GM19468 (cell line): ENCODE results near the gene FASN.

ENCODE experiments used
- ATAC-seq: cut with Tn5 transposase; IDR thresholded peaks from one replicate; pipeline ENCODE4 v1.9.1; 2021; ENCODE audit warnings: mild to moderate bottlenecking, moderate library complexity, moderate number of reproducible peaks; ENCODE audit not compliant: unreplicated experiment; ENCODE audit errors: extremely low read depth

FASN gene

DNA sequence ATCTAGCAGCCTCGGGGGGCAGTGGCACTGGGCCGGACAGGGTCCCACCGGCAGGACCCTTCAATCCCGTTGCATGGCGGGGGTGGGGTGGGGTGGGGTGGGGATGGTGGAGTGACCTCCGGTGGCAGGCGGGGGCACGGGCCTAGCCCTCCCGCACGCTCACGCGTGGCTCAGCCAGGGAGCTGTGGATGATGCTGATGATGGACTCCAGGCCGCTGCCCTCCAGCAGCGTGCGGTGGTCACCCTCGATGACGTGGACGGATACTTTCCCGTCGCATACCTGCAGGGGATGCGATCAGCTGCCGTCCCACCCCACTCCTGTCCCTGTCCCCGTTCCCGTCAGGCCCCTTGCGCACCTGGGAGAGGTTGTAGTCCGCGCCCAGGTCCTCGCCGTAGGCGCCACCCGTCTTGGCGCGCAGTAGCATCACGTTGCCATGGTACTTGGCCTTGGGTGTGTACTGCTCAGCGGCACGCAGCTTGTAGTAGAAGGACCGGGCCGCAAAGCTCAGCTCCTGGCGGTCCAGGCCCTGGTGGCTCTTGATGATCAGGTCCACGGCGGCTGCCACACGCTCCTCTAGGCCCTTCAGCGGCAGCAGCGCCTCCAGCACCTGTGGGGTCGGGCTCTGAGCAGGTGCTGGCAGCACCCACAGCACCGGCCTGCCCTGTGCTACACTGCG lies 18.9 kb downstream of the FASN start:
- no peak for ATAC-seq

DNA sequence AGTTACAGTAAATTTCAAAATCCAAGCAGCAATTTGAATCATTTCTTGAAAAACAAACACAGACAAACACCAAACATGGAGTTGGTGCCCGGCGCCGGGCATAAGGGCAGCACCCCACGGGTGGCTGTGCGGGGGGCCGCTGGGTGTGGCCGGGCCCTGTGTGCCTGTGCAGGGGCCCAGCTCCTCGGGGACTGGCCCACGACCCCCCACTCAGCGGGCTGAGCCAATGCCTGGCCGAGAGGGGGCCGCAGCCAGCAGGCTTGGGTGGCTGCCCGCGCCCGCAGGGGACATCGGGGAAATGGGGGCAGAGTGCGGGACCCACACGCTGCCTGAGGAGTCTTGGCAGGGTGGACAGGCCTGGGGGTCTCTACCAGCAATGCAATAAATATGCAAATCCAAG lies 19.6 kb downstream of the FASN start:
- no peak for ATAC-seq

DNA sequence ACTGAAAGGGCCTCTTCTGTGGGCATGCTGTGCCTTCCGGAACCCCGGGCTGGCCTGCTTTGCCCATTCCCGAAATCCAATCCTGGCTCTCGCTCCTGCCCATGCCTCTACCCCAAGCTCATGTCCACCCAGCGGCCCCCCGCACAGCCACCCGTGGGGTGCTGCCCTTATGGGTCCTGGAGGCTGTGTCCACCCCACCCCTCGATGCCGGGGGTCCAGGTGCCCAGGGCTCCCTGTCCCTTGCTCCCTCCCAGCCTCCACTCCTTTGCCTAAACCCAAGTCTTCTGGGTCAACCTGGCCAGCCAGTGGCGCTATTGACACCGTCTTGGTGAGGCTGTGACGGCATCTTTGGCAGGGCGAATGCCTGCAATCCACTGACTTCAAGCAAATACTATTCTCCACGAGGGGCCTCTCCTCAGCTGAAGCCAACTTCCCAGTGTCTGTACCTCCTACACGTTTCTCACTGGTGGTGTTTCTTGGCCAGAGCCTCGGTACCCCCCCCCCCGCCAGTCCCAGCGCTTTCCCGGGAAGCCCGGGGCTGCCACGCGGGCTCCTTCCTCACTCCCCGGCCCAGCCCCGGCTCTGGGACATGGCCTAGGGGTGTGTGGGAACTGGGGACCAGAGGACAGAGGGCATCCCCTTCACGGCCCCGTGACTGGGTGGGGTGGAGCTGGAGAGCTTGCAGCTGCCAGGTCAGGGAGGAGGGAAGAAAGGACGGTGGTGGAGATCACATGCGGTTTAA lies 20.2 kb downstream of the FASN start:
- ATAC-seq, result no peak

DNA sequence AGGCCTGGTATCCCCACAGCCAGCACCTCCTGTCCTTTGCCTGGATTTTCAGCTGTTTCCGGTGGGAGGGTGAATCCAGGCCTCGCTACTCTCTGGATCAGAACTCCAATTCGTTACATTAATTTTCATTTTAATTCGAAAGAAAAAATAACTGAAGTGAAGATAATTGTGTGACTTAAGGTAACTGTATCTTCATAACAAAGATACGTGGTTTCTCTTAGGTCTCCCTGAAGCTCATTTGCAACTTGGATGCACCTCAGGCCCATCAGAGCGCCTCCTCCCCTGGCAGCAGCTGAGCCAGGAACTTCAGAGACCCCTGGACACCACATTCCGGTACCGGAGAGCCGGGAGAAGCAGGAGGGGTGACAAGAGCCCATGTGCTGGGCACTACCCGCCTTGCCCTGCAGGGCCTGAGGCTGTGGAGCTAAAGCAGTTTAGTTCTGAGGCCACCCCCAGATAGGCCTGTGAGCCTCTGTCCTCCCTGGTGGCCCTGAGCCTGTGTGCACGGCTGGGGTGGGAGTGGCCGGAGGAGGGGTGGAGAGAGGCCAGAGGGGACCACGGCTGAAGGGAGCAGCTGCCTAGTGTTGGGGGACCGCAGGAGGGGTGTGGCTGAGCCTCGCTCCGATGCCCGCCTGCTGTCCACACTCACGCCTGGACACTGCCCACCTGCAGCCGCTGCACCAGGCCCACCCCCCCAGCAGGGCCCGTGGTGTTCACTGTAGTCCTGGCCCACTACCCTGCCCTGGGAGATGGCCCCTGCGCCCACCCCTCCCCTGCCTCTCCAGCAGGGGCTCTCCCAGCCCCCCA lies 21.0 kb downstream of the FASN start:
- no peak for ATAC-seq

DNA sequence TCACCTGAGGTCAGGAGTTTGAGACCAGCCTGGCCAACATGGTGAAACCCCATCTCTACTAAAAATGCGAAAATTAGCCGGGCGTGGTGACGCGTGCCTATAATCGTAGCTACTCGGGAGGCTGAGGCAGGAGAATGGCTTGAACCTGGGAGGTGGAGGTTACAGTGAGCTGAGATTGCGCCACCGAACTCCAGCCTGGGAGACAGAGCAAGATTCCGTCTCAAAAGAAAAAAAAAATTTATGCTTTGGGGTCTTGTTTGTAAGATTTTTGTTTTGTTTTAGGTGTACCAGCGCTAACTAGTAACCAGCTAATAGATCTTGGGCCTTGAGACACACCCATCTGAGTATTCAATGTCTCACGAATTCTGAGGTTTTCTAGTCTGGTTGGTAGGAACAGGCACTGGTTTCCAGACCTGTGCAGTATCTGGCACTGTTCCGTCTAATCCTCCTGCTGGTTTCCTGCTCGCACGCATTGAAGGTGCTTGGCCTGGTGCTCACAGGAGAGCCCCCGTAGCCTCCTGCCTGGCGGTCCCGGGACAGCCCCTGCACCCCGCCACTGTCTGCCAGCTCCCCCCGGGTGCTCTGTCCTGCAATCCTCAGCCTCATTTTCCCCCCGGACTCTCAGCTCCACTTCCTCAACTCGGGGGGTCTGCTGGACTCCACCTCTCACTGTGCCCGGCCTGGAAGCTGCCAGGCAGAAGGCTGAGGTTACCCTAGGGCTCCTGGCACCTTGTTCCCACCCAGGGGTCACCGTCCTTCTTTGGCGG lies 21.8 kb downstream of the FASN start:
- no peak for ATAC-seq

DNA sequence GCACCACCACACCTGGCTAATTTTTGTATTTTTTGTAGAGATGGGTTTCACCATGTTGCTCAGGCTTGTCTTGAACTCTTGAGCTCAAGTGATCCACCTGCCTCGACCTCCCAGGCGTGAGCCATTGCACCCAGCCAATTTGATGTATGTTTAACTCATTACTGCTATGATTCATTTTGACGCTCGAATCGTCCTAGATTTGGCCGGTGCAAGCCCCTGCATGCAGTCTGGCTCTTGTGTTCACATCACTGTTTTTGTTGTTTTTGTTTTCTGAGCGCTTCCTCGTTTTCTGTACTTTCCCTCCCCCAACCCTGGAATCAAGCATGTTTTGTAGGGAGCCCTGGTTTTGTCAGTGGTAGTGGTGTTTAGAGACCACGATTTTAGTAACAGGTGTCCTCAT lies 24.6 kb downstream of the FASN start:
- no peak for ATAC-seq

DNA sequence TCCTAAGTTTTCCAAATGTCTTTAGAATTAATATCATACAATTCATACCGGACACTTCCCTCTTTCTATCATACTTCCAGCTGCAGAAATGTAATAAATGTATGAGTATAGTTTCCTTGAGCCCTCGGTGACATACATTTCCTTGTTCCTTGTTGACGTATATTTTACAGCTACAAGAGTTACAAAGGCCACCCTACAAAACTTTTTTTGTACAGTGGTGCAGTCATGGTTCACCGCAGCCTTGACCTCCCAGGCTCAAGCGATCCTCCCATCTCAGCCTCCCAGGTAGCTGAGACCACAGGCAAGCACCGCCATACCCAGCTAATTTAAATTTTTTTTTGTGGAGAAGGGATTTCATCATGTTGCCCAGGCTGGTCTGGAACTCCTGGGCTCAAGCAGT lies 25.2 kb downstream of the FASN start:
- no peak for ATAC-seq

DNA sequence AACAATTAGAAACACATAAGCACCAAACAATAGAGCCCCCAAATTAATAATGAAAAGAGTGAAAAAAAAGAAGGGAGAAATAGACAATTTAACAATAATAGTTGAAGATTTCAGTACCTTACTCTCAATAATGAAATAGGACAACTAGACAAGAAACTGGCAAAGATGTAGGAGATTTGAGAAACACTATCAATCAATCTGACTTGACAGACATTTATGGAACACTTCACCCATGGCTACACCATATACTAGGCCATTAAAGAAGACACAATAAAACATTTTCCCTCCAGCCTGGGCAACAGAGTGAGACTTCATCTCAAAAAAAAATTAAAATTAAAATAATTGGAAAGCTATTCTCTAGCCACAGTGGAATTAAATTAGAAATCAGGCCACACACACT lies 27.4 kb downstream of the FASN start:
- ATAC-seq, result no peak

DNA sequence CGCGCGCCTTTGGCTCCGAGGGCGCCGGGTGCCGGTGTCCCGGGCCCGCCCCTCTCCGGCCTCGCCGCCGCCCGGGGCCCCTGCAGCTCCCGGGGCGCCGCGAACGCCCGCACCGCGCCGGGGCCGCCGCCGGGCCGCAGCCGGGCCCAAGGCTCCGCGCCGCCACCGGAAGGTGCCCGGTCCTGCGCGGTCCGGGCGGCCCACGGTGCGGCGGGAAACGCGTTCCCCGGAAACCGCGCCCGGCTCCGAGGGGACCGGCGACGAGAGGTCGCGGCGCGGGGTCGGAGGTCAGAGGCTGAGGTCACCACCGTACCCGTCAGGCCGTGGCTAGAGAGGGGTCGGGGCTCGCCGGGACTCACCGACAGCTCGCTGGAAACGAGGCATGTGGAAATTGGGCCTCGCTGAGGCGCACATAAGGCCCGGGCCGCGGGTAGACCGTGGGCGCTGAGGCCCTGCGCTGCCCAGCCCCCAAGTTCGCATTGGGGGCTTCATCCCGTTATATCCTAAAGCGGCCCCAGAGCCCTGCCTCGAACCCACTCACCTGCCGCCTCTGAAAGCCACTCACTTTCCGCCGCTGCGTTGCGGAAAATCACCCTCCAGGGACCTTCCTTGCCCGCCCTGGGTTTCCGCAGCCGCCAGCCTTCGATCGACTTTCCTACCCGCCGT lies 32.3 kb downstream of the FASN start, which contains the start of gene DUS1L:
Gene DUS1L, minus strand, starts transcription at position 167 of the 666 bp plus-strand sequence. CDS start 745 bp downstream, outside the sequence.
- no peak for ATAC-seq

DNA sequence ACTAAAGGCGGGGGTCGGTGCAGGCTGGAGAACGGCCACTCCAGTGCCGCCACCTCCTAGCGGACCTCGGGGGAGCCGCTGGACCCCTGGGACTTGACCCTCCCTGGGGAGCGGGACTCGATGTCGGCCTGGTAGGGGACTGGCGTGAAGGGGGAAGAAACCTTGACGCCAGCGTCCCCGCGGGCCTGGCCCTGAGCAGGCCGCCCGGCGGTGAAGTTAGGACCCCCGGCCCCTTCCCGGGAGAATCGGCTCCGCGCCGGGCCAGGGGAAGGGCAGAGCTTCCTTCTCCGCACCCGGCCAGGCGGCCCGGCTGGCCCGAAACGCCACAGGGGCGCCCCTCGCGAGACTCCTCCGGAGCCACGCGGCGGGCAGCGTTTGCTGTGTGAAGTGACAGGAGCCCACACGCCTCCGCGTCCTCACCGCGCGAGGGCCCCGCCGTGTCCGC lies 32.8 kb downstream of the FASN start:
- no peak for ATAC-seq

DNA sequence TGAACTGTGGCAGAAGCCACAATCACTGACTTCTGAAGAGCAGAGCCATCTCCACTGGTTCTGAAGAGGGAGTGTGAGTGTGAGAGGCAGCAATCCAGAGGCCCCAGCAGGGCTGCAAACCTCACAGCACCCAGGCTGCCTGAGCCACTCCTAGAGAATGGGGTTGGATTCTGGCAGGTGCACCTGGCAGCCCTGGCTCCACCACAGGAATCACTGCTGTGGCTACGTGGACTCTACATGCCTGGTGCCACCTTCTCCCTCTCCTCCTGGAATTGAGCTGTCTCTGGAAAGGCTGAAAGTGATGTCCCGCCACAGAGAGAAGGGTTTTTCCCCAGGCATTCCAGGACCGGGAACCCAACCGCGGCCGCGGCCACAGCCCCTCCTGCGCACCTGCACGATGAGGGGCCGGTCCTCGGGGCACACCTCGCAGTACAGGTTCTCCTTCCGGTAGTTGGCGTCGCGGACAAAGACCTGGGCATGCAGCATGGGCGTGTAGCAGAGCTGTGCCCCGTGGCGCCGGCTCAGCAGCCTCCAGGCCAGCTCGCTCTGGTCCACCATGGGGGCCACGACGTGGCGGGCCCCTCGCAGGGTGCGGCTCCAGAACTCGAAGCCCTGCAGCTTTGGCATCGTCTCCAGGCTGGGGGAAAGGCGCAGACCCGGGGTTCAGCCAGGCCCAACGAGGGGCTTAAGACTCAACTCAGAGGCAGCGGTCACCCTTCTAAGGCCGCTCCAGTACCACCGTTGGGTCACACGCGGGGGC lies 33.4 kb downstream of the FASN start:
- ATAC-seq, result no peak

DNA sequence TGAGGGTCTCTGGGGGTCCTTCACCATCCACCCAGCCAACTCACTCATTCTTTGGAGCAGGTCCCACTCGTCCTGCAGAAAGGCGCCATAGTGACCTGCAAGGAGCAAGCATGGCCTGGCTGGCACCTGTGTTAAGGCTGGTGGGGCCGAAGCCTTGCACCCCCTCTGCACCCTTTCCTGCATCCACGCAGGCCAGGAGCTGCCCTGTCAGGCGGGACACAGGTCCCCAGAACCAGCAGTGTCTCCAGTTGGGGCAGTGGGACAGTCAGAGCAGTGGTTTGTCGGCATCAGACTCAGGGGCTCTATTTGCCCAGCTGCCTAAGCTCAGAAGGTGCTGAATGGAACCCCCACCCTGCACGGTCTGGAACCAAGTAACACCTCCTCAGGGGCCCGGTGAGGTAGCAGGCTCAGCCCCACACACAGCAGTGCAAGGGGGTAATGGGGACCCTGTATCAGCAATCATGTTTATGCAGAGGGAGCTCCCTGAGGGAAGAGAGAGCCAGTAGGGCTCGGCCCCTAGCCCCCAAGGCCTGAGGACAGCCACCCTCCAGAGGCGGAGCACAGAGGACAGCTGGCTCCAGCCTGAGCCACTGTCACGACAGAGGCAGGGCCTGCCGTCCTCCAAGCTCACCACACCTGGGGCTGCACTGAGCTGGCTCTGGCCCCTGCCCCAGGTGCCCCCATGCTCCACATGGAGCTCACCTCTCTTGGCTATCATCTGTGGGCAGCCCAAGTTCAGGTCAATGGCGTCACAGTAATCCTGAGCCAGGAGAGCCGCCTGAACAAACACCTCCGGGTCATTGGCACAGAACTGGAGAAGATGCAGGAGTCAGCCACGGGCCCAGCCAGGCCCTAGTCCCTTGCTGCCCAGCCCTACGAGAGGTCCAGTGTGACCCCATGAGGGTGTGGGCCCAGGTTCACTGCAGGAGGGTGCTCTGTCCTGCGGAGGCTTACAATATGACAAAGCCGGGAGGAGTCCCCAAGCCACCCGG lies 34.3 kb downstream of the FASN start:
- ATAC-seq, result no peak

DNA sequence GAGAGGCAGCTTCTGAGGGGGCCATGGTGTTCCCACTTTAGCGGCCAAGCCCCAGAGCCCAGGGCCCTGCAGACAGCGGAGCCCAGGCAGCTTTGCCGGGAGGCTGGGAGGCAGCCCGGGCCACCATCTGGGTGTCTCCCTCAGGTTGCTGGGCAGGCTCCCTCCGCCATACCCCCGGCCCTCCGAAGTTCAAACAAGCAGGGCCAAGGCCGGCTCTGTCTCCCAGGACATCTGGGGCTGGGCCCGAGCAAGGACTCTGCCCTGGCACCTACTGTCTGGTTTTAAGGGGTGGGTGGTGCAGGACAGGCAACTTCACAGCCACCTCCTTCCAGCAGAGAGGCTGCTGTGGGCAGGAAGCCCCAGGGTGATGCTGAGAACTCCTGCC lies 35.1 kb downstream of the FASN start:
- no peak for ATAC-seq

DNA sequence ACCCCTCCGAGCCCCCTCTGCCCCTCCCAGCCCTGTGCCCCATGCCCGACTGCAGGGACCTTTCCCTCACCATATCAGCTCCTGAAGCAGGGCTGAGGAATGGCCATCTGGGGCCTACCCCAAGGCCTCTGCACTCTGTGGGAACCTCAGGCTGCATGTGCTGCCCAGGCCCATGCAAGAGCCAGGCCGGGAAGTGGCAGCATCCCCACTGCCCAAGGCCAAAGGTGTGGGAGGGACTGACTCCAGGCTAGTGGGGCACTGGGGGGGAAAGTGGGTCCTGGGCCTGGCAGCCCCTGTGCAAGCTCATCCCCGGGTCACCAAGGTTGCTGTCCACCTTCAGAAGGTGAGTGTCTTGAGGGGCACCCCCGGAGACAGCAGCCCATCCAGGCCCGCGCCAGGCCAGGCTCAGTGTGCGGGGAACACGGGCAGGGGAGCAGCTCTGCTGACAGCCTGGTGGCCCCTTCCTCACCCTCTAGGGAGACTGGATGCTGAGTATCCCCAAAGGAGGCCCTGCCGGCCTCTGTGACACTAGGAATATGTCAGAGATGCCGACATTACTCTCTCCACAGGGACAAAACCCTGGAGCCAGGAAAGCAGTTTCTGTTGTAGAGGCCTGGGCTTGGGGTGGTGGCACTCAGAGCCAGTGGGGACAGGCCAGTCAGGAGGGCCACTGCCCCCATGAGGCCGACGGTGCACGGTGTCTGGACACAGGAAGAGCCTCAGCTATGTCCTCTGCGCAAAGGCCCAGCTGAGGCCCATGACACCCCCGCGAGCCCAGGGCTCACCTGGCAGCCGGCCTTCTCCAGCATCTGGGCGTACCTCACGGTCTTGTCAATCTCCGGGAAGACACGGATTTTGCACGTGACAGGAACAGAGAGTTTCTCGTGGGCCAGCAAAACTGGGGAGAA lies 35.7 kb downstream of the FASN start:
- ATAC-seq, result no peak

DNA sequence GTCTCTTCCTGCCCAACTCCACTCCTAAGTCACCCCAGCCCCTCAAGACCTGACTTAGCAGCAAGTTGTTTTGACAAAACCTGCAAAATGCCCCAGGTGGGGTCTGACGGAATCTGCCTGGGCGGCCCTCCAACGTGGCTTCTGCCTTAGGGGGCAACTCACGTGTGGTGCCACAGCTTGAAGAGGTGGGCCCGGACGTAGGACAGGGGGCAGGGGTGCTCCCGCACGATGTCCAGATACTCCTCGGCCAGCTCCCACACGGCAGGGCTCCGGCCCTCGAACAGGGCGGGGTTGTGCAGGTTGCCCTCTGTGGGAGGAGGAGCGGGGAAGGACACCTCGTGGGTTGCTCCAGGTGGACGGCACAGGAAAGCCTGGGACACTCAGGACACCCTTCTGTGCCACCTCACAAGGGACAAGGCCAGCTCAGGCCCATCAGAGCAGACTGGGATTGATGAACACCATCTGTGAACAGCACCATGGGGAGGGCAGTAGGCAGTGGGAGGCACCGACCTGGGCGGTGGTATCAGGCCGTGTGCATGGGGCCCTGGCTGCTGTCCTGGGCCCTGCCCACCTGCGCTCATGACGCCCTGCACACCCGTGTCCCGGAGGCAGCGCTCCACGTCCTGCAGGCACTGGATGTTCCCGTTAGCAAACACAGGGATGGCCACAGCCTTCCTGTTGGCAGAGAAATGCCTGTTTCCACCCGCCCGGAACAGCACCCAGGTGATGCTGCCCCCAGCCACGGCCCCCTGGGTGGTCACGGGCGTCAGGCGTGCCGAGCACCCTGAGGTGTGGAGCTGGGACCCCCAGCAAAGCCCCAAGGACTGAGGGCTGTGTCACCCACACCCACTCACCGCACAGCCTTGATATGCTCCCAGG lies 36.8 kb downstream of the FASN start:
- no peak for ATAC-seq

DNA sequence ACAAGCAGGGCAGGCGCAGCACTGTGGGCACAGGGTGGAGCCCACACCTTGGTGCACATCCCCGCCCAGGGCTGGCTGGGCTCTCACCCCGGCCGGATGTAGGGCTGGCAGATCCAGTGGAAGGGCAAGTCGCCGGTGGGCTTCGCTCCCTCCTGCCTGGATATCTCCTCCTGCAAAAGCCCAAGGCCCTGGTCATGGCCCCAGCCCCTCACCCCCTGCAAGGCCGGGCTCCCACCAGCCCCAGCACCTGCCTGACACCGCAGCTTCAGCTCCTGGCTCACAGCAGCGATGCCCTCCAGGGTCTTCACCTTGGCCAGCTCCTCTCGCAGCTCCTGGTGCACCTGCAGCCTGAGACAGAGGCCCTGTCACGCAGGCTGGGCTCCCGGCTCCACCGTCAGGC lies 37.4 kb downstream of the FASN start:
- ATAC-seq, result no peak
